Activated CD4-positive, alpha-beta T cell treated with anti-CD3 and anti-CD28 coated beads, Interleukin-2, amount 50 U/mL, for 1 hour (primary cell): ENCODE measurements around the gene COX8C.

Experiments used
- DNase-seq: peaks from one replicate; pipeline ENCODE4 v3.0.0-alpha.2; 2020

COX8C gene, protein sequence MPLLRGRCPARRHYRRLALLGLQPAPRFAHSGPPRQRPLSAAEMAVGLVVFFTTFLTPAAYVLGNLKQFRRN

DNA sequence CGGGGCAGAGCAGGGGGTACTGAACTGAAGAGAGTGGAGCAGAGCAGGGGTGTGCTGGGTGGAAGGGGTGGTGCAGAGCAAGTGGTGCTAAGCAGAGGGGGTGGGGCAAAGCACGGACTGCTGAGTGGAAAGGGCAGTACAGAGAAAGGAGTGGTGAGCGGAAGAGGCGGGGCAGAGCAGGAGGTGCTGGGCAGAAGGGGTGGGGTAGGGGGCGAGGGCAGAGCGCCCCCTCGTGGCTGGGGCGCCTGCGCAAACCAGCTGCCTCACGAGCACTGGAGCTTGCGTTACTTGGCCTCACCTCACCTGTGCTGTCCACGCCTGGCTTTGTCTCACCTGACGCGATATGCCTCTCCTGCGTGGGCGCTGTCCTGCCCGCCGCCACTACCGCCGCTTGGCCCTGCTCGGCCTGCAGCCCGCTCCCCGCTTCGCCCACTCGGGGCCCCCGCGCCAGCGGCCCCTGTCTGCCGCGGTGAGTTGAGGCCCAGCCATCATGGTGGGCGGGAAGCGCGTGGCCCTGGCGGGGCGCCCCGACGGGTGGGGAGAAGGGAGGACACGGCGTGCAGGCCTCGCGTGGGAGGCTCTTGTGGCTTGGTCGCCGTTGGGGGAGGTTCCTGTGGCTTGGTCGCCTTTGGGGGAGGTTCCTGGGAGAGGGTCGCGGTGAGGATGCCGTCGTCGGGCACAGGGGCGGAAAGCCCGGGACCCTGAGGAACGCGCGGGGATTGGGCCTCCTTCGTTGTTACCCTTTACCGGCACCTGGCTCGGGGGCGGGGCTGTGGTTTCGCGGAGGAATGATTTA lies at the start of gene COX8C:
TSS of gene COX8C (plus strand) at position 257 of the 796 bp plus-strand sequence. CDS start at position 344, 87 bp downstream.
- DNase-seq, result no peak

DNA sequence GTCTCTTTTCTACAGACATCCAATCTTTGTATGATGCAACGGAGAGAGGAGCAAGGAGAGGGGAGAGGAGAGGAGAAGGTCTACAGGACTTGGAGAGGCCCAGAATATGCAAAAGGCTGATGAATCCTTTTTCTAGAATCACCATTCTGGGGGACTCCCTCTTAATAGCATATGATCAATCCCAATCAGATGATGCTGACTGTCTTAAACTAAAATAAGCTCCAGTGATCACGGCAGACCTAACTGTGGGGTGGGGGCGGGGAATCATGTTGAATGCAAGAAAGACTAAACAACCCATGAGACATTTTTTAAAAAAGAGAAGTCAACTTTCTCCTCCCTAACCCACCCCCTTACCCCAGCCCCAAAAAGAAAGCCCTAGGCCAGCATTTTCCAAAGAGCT lies 47.6 kb upstream of the COX8C start:
- no peak for DNase-seq

GRCh38 chr14:93299866-93300265 lies 47.1 kb upstream of the COX8C start:
- no peak for DNase-seq

DNA sequence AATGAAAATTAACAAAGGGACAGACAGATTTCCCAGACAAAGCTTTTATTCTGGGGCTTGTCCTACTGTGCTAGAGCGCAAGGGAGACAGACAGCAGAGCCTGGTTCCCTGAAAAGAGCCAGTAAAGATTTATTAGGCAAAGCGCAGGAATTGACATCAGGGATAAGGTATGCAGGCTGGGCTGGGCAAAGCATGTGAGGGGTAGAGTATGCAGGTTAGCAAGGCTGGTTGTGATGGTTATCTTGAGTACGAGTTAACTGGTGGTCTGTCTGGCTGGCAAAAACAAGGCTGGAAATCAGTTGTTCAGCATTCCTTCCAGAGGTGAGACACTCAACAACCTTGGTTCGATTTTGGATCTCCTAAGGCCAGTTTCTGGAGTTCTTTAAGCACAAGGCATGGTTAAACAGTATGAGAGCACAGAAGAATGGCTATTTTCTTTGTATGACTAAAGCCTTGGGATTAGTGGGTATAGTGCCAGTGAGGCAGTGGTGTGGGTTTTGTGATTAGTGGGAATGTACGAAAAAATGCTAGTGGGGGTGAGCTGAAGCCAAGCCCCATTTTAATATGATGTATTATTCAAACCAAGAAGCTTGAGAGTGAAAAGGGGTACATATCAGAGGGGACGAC lies 45.0 kb upstream of the COX8C start:
- no peak for DNase-seq

GRCh38 chr14:93302688-93303581 lies 44.0 kb upstream of the COX8C start:
- no peak for DNase-seq

DNA sequence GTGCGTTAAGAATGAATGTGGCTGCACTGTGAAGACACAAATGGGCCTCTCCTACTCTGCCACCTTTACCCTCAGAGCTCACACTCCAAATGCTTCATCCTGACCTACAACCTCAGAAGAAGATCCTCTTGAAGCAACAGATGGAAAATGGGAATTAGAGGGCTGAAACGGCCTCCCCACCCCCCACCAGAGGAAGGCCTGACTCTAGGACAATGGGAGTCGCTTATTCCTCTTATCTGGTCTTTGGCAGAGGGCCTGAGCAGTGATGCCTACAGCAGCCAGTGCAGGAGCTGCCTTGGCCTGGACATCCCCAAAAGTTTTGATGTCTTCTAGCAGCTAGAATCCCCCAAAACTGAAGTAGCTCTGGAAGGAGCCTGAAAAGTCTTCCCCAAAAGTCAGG lies 43.3 kb upstream of the COX8C start:
- no peak for DNase-seq

- no peak for DNase-seq
These were observed 42.2 kb upstream of the COX8C start for GRCh38 chr14:93304771-93305170.

- no peak for DNase-seq
These were observed 41.1 kb upstream of the COX8C start for GRCh38 chr14:93305725-93306418.

GRCh38 chr14:93306812-93307211 lies 40.2 kb upstream of the COX8C start:
- DNase-seq, result no peak

DNA sequence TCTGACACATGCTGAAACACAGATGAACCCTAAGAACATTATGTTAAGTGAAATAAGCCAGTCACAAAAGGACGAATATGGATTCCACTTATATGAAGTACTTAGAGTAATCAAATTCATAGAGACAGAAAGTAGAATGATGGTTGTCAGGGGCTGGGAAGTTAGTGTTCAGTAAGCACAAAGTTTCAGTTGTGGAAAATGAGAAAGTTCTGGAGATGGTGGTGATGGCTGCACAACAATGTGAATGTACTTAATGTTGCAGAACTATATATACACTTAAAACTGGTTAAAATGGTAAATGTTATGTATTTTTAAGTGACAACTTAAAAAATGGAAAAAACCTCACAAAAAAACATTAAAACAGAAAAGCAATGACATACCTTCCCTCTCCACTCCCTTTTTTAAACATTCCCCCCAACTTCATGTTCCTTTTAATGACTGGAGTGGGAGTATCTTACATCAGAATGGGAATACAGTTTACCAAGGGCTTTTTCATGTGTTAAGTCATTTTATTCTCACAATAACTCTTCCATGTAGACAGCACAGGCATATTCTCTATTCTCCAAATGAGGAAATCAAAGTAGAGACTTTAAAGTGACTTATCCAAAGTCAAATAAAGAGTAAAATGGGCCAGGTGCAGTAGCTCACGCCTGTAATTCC lies 38.2 kb upstream of the COX8C start:
- no peak for DNase-seq

- DNase-seq, result no peak
These were observed 37.5 kb upstream of the COX8C start for GRCh38 chr14:93309427-93309966.

GRCh38 chr14:93311082-93311481 lies 35.9 kb upstream of the COX8C start:
- DNase-seq, result no peak

DNA sequence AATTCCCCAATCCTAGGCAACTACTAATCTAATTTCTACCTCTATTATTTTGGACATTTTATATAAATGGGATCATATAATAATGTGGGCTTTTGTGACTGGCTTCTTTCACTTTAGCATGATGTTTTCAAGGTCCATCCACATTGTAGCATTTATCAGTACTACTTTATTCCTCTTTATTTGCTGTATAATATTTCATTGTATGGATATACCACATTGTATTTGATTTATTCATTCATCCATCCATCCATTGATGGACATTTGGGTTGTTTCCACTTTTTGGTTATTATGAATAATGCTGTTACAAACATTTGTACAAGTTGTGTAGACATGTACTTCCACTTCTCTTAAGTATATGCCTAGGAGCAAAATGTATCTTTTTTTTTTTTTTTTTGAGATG lies 31.4 kb upstream of the COX8C start:
- DNase-seq, result no peak

- no peak for DNase-seq
These were observed 30.3 kb upstream of the COX8C start for GRCh38 chr14:93316716-93317115.

GRCh38 chr14:93317210-93317874 lies 29.6 kb upstream of the COX8C start:
- DNase-seq, result no peak

- DNase-seq, result no peak
These were observed 28.8 kb upstream of the COX8C start for GRCh38 chr14:93317875-93318807.

GRCh38 chr14:93318927-93319326 lies 28.1 kb upstream of the COX8C start:
- DNase-seq, result no peak

- no peak for DNase-seq
These were observed 27.5 kb upstream of the COX8C start for GRCh38 chr14:93319494-93319893.

GRCh38 chr14:93319958-93320357 lies 27.0 kb upstream of the COX8C start:
- DNase-seq, result no peak

- no peak for DNase-seq
These were observed 26.5 kb upstream of the COX8C start for GRCh38 chr14:93320489-93320888.
